ENCODE measurements around the gene PUSL1.
"Not testable (repeated sequence)": the region's sequence is repeated elsewhere in the genome, so short reads cannot be mapped to it uniquely, and the experiment has no call there.

Gene PUSL1

DNA sequence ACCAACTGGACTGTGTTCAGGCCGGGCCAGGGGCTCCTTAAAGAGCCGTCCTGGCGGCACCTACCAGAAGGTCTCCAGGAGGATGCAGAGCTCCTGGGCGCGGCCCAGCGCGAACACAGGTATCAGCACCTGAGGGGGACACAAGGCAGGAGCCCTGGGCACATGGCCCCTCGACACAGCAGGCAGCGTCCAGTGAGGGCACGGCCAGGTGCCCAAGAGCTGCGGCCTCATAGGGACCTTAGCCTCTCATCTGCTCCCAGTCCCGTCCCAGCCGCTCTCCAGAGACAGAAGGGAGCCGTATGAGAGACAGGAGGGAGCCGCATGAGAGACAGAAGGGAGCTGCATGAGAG lies 5.8 kb downstream of the PUSL1 start:
- H3K18ac ChIP-seq (ENCODE audit: low read length) = no peak overlapping the region
- no peak overlapping the region for H3K14ac ChIP-seq (ENCODE audit: low read length)
- H3K27ac ChIP-seq (replicated peaks; ENCODE audit: low read length) = no peak overlapping the region
- H3K9ac ChIP-seq (ENCODE audit: low read depth, low read length, poor library complexity) = no peak overlapping the region
- no peak overlapping the region for H4K91ac ChIP-seq (ENCODE audit: low read depth, low read length, poor library complexity)
- no peak overlapping the region for H2AK5ac ChIP-seq (ENCODE audit: low read depth, low read length)
- H3K4me1 ChIP-seq (ENCODE audit: control insufficient read depth in 2 of 2, insufficient read depth in 1 of 2, low read depth in 1 of 2, low read length in 2 of 2) = peaks cover 5 to 13% of the 10 kb centered on the region in 2 donors
- H3K36me3 ChIP-seq (replicated peaks in 1 of 2; ENCODE audit: control insufficient read depth in 2 of 2, insufficient read depth in 2 of 2, low read length in 2 of 2) = peaks cover 52 to 94% of the 10 kb centered on the region in 2 donors
- no peak overlapping the region for H3K4ac ChIP-seq (ENCODE audit: low read length)
- peaks cover 20% of the 10 kb centered on the region for H3K79me1 ChIP-seq (ENCODE audit: low read depth, low read length)
- no peak overlapping the region for H3K23ac ChIP-seq (ENCODE audit: low read depth, low read length, poor library complexity)
- no peak for DNase-seq (ENCODE audit: low spot score)
- no peak overlapping the region for H2BK120ac ChIP-seq (ENCODE audit: low read depth, low read length)
- no CpG with 5 or more reads among the region's 15 CpGs for WGBS, 2 donors (ENCODE audit: extremely low coverage in 2 of 2, insufficient read length in 2 of 2, insufficient replicate concordance in 1 of 2)
- no peak overlapping the region for H2AFZ ChIP-seq (ENCODE audit: low read length)
- no peaks in the 10 kb centered on the region for H3K27me3 ChIP-seq (ENCODE audit: control insufficient read depth in 3 of 3, insufficient read depth in 3 of 3, low read depth in 1 of 3, low read length in 3 of 3)
- H2BK5ac ChIP-seq (ENCODE audit: low read length) = no peak overlapping the region
- H3K4me3 ChIP-seq (ENCODE audit: low read length in 2 of 2) = peak overlapping the region in 1 of 2 donors; percentile 21
- no peaks in the 10 kb centered on the region for H3K9me3 ChIP-seq (replicated peaks in 1 of 2; ENCODE audit: control insufficient read depth in 2 of 2, insufficient read depth in 1 of 2, low read depth in 1 of 2, low read length in 2 of 2)
- H3K4me2 ChIP-seq (ENCODE audit: insufficient read depth, low read length, poor library complexity, severe bottlenecking) = no peak overlapping the region
- H4K8ac ChIP-seq (ENCODE audit: low read depth, low read length) = no peak overlapping the region
- no peak overlapping the region for H2BK15ac ChIP-seq (ENCODE audit: low read length)
- no peak overlapping the region for H2BK12ac ChIP-seq (ENCODE audit: low read length)

DNA sequence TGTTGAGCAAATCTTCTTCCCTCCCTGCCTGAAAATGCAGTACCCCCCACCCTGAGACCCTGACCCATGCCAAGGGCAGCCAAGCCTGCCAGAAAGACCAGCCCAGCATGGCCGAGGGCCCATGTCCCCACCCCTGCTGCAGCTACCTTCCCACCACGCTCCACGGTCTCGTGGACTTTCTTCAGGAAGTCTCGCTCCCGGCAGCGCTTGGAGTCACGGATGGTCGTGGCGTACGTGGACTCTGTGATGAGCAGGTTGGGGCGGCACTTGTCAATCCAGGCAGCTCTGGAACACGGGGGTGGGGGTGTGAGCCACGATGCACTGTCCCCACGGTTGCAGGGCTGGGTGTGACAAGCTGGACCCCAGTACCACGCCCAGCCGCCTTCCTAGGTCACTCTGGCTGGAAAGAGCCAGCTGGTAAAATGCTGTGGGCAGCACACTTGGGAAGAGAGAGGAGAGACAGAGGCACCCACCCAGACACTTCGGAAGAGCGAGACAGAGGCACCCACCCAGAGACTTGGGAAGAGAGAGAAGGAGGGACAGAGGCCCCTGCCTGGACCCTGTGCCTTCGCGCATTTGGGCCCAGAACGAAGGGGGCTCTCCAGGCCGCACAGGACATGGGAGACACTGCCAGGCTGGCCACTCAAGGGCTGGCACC lies 6.4 kb downstream of the PUSL1 start:
- peak overlapping the region; percentile 87 for H2BK5ac ChIP-seq (ENCODE audit: low read length)
- H3K9ac ChIP-seq (ENCODE audit: low read depth, low read length, poor library complexity) = peak overlapping the region; percentile 60
- no peak overlapping the region for H2AFZ ChIP-seq (ENCODE audit: low read length)
- H3K79me1 ChIP-seq (ENCODE audit: low read depth, low read length) = peaks cover 22% of the 10 kb centered on the region
- H2AK5ac ChIP-seq (ENCODE audit: low read depth, low read length) = peak overlapping the region; percentile 94
- no peak overlapping the region for H3K4ac ChIP-seq (ENCODE audit: low read length)
- H3K36me3 ChIP-seq (replicated peaks in 1 of 2; ENCODE audit: control insufficient read depth in 2 of 2, insufficient read depth in 2 of 2, low read length in 2 of 2) = peaks cover 57 to 94% of the 10 kb centered on the region in 2 donors
- H3K27me3 ChIP-seq (ENCODE audit: control insufficient read depth in 3 of 3, insufficient read depth in 3 of 3, low read depth in 1 of 3, low read length in 3 of 3) = no peaks in the 10 kb centered on the region
- no peak overlapping the region for H2BK12ac ChIP-seq (ENCODE audit: low read length)
- peak overlapping the region; percentile 65 for H4K8ac ChIP-seq (ENCODE audit: low read depth, low read length)
- peak overlapping the region; percentile 61 for H3K27ac ChIP-seq (replicated peaks; ENCODE audit: low read length)
- no peak overlapping the region for H3K18ac ChIP-seq (ENCODE audit: low read length)
- no peak overlapping the region for H4K91ac ChIP-seq (ENCODE audit: low read depth, low read length, poor library complexity)
- H2BK120ac ChIP-seq (ENCODE audit: low read depth, low read length) = peak overlapping the region; percentile 72
- H3K9me3 ChIP-seq (replicated peaks in 1 of 2; ENCODE audit: control insufficient read depth in 2 of 2, insufficient read depth in 1 of 2, low read depth in 1 of 2, low read length in 2 of 2) = no peaks in the 10 kb centered on the region
- no peak for DNase-seq (ENCODE audit: low spot score)
- H3K4me2 ChIP-seq (ENCODE audit: insufficient read depth, low read length, poor library complexity, severe bottlenecking) = no peak overlapping the region
- no peak overlapping the region for H3K4me3 ChIP-seq (ENCODE audit: low read length in 2 of 2)
- no peak overlapping the region for H3K14ac ChIP-seq (ENCODE audit: low read length)
- WGBS, 2 donors (ENCODE audit: extremely low coverage in 2 of 2, insufficient read length in 2 of 2, insufficient replicate concordance in 1 of 2) = no CpG with 5 or more reads among the region's 23 CpGs
- peaks cover 0 to 7% of the 10 kb centered on the region in 2 donors for H3K4me1 ChIP-seq (ENCODE audit: control insufficient read depth in 2 of 2, insufficient read depth in 1 of 2, low read depth in 1 of 2, low read length in 2 of 2)
- peak overlapping the region; percentile 97 for H3K23ac ChIP-seq (ENCODE audit: low read depth, low read length, poor library complexity)
- no peak overlapping the region for H2BK15ac ChIP-seq (ENCODE audit: low read length)

GRCh38 chr1:1315435-1315954 lies 7.1 kb downstream of the PUSL1 start:
- Histone ChIP-seq H3K36me3 (replicated peaks in 1 of 2; ENCODE audit: control insufficient read depth in 2 of 2, insufficient read depth in 2 of 2, low read length in 2 of 2) (peaks cover 52 to 94% of the 10 kb centered on the region in 2 donors), H3K27me3 (ENCODE audit: control insufficient read depth in 3 of 3, insufficient read depth in 3 of 3, low read depth in 1 of 3, low read length in 3 of 3) (no peaks in the 10 kb centered on the region), H2AFZ (ENCODE audit: low read length) (no peak overlapping the region), H4K8ac (ENCODE audit: low read depth, low read length) (no peak overlapping the region), H3K9me3 (replicated peaks in 1 of 2; ENCODE audit: control insufficient read depth in 2 of 2, insufficient read depth in 1 of 2, low read depth in 1 of 2, low read length in 2 of 2) (no peaks in the 10 kb centered on the region), H2AK5ac (ENCODE audit: low read depth, low read length) (peak overlapping the region; percentile 94), H3K9ac (ENCODE audit: low read depth, low read length, poor library complexity) (no peak overlapping the region), H3K4me1 (ENCODE audit: control insufficient read depth in 2 of 2, insufficient read depth in 1 of 2, low read depth in 1 of 2, low read length in 2 of 2) (peaks cover 0 to 7% of the 10 kb centered on the region in 2 donors), H3K4me2 (ENCODE audit: insufficient read depth, low read length, poor library complexity, severe bottlenecking) (no peak overlapping the region), H3K79me1 (ENCODE audit: low read depth, low read length) (peaks cover 28% of the 10 kb centered on the region), H2BK120ac (ENCODE audit: low read depth, low read length) (peak overlapping the region; percentile 72), H3K23ac (ENCODE audit: low read depth, low read length, poor library complexity) (peak overlapping the region; percentile 97), H3K18ac (ENCODE audit: low read length) (no peak overlapping the region), H3K14ac (ENCODE audit: low read length) (no peak overlapping the region), H2BK15ac (ENCODE audit: low read length) (no peak overlapping the region), H3K27ac (replicated peaks; ENCODE audit: low read length) (peak overlapping the region; percentile 69), H2BK12ac (ENCODE audit: low read length) (no peak overlapping the region), H2BK5ac (ENCODE audit: low read length) (peak overlapping the region; percentile 87), H3K4me3 (ENCODE audit: low read length in 2 of 2) (no peak overlapping the region), H3K4ac (ENCODE audit: low read length) (no peak overlapping the region), H4K91ac (ENCODE audit: low read depth, low read length, poor library complexity) (no peak overlapping the region)
- no peak for DNase-seq (ENCODE audit: low spot score)
- WGBS, 2 donors (ENCODE audit: extremely low coverage in 2 of 2, insufficient read length in 2 of 2, insufficient replicate concordance in 1 of 2) = no CpG with 5 or more reads among the region's 26 CpGs

DNA sequence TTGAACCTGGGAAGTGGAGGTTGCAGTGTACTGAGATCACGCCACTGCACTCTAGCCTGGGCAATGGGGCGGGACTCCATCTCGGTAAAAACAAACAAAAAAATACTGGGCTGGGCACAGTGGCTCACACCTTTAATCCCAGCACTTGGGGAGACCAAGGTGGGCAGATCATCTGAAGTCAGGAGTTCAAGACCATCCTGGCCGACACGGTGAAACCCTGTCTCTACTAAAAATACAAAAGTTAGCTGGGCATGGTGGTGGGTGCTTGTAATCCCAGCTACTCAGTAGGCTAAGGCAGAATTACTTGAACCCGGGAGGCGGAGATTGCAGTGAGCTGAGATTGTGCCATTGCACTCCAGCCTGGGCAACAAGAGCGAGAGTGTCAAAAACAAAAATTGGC lies 7.8 kb downstream of the PUSL1 start:
- not testable (repeated sequence) for H3K14ac ChIP-seq (ENCODE audit: low read length); H3K18ac ChIP-seq (ENCODE audit: low read length); H2AFZ ChIP-seq (ENCODE audit: low read length); H3K4ac ChIP-seq (ENCODE audit: low read length); H2BK5ac ChIP-seq (ENCODE audit: low read length); H3K4me2 ChIP-seq (ENCODE audit: insufficient read depth, low read length, poor library complexity, severe bottlenecking); DNase-seq (ENCODE audit: low spot score); H2AK5ac ChIP-seq (ENCODE audit: low read depth, low read length); H3K9ac ChIP-seq (ENCODE audit: low read depth, low read length, poor library complexity); H3K4me1 ChIP-seq (ENCODE audit: control insufficient read depth in 2 of 2, insufficient read depth in 1 of 2, low read depth in 1 of 2, low read length in 2 of 2); H3K27me3 ChIP-seq (ENCODE audit: control insufficient read depth in 3 of 3, insufficient read depth in 3 of 3, low read depth in 1 of 3, low read length in 3 of 3); H4K91ac ChIP-seq (ENCODE audit: low read depth, low read length, poor library complexity); H4K8ac ChIP-seq (ENCODE audit: low read depth, low read length); H3K23ac ChIP-seq (ENCODE audit: low read depth, low read length, poor library complexity); H2BK15ac ChIP-seq (ENCODE audit: low read length); H2BK12ac ChIP-seq (ENCODE audit: low read length); H2BK120ac ChIP-seq (ENCODE audit: low read depth, low read length); H3K9me3 ChIP-seq (replicated peaks in 1 of 2; ENCODE audit: control insufficient read depth in 2 of 2, insufficient read depth in 1 of 2, low read depth in 1 of 2, low read length in 2 of 2); H3K4me3 ChIP-seq (ENCODE audit: low read length in 2 of 2)
- Histone ChIP-seq H3K36me3 (replicated peaks in 1 of 2; ENCODE audit: control insufficient read depth in 2 of 2, insufficient read depth in 2 of 2, low read length in 2 of 2) (peaks cover 50 to 94% of the 10 kb centered on the region in 2 donors), H3K79me1 (ENCODE audit: low read depth, low read length) (peaks cover 34% of the 10 kb centered on the region), H3K27ac (replicated peaks; ENCODE audit: low read length) (peak overlapping the region; percentile 69)
- WGBS, 2 donors (ENCODE audit: extremely low coverage in 2 of 2, insufficient read length in 2 of 2, insufficient replicate concordance in 1 of 2) = no CpG with 5 or more reads among the region's 8 CpGs
